Smooth muscle cell of the umbilical artery (primary cell): ENCODE measurements around the gene GASK1A. TPM values are rescaled to one million over a fixed set of nuclear protein-coding genes. Genes with fewer than 3 reads are reported as not detected.

Experiments
- total RNA-seq: library from RNA; depleted of rRNA; stranded (reverse); fragments of >200 nt; gene quantifications from 2 replicates; pipeline ENCODE4 v1.2.3, GENCODE V29; 2014

The GASK1A gene
- 1.5 and 1.8 TPM in 2 replicates for total RNA-seq

GRCh38 chr3:42979044-42979972 lies at the start of gene GASK1A:
TSS of gene GASK1A (plus strand) at chr3:42979311. CDS start at chr3:42979643, 332 bp downstream.

GRCh38 chr3:43105596-43106292 lies 126.6 kb downstream of the GASK1A start, which contains the start of gene POMGNT2:
TSS of gene POMGNT2 (minus strand) at chr3:43106079. CDS start at chr3:43081431, 24,648 bp downstream.

Other genes starting within 250 kb of the GASK1A start
- 0.14 and 0.59 TPM in 2 replicates for gene CCDC13, start 206.1 kb upstream of the GASK1A start, total RNA-seq
- gene HIGD1A, start 174.8 kb upstream of the GASK1A start, total RNA-seq = 178 and 185 TPM in 2 replicates
- gene ACKR2, start 169.9 kb upstream of the GASK1A start, total RNA-seq = not detected in 2 replicates
- not detected in 2 replicates for gene CYP8B1, start 103.4 kb upstream of the GASK1A start, total RNA-seq
- gene ZNF662, start 73.2 kb upstream of the GASK1A start, total RNA-seq = 1.1 and 1.2 TPM in 2 replicates
- gene POMGNT2, start 126.8 kb downstream of the GASK1A start, total RNA-seq = 12.2 and 18.1 TPM in 2 replicates